SK-N-SH (cell line): ENCODE data around the gene HOXB9. TPM values are rescaled to one million over a fixed set of nuclear protein-coding genes. Genes with fewer than 3 reads are reported as not detected.

Experiments used
- CTCF ChIA-PET: fragments of 300-600, 350-600 bp; formaldehyde crosslinking; extraction: SDS; loops from one replicate; lab custom pipeline; 2021; lab: Yijun Ruan, JAX
- POLR2A ChIA-PET: fragments of 350-600 bp; sonication (Branson Sonifier 250); formaldehyde crosslinking; extraction: SDS; loops from one replicate; lab custom pipeline; 2020; ENCODE audit warnings: antibody characterized with exemption, inconsistent platforms; lab: Yijun Ruan, JAX
- DNase-seq: peaks from one replicate; pipeline ENCODE4 v3.0.0; 2012
- H2AFZ ChIP-seq: fragments of 200-600 bp; sonication (generic); 2 replicates; pipeline ENCODE4 v1.8.1; 2016; ENCODE audit warnings: antibody characterized with exemption, mild to moderate bottlenecking, low read depth
- H3F3A ChIP-seq: fragments of 200-600 bp; sonication (generic); replicated peaks from 2 replicates; pipeline ENCODE3; 2016; ENCODE audit warnings: antibody characterized with exemption, mild to moderate bottlenecking; ENCODE audit not compliant: insufficient read depth
- H3K27ac ChIP-seq, 2 experiments: fragments of 200-500 bp in 1 of 2; fragments of 200-600 bp in 1 of 2; sonication (Bioruptor generic) in 1 of 2; sonication (generic), shearing (Covaris generic) in 1 of 2; 2 replicates each; pipeline versions ENCODE4 v1.5.1 to v1.6.1; 2014 to 2016; ENCODE audit warnings: low read depth in 2 of 2, inconsistent platforms in 1 of 2, low read length in 1 of 2, mild to moderate bottlenecking in 1 of 2, mixed read lengths in 1 of 2
- H3K27me3 ChIP-seq: fragments of 200-600 bp; sonication (generic), shearing (Covaris generic); 2 replicates; pipeline ENCODE4 v1.6.1; 2016; ENCODE audit warnings: mixed run types; ENCODE audit not compliant: insufficient read depth
- H3K36me3 ChIP-seq, 2 experiments: fragments of 200-500 bp in 1 of 2; fragments of 200-600 bp in 1 of 2; sonication (Bioruptor generic) in 1 of 2; sonication (generic) in 1 of 2; replicated peaks in 1 of 2; 2 replicates each; pipeline versions ENCODE3 to v1.5.1; 2014 to 2016; ENCODE audit warnings: low read length in 1 of 2, mild to moderate bottlenecking in 1 of 2; ENCODE audit not compliant: insufficient read depth in 2 of 2, control insufficient read depth in 1 of 2
- H3K4me1 ChIP-seq, 2 experiments: fragments of 200-500 bp in 1 of 2; fragments of 200-600 bp in 1 of 2; sonication (Bioruptor generic) in 1 of 2; sonication (generic), shearing (Covaris generic) in 1 of 2; 2 replicates each; pipeline versions ENCODE4 v1.5.1 to v1.6.1; 2014 to 2016; ENCODE audit warnings: low read depth in 1 of 2, low read length in 1 of 2, mixed run types in 1 of 2; ENCODE audit not compliant: insufficient read depth in 2 of 2, control insufficient read depth in 1 of 2
- H3K4me2 ChIP-seq: fragments of 200-600 bp; sonication (generic), shearing (Covaris generic); 2 replicates; pipeline ENCODE4 v1.6.1; 2017; ENCODE audit warnings: mixed run types
- H3K4me3 ChIP-seq, 2 experiments: fragments of 200-500 bp in 1 of 2; fragments of 200-600 bp in 1 of 2; sonication (Bioruptor generic) in 1 of 2; sonication (generic), shearing (Covaris generic) in 1 of 2; 2 replicates each; pipeline versions ENCODE4 v1.5.1 to v1.8.1; 2014 to 2016; ENCODE audit warnings: low read depth in 2 of 2, inconsistent platforms in 1 of 2, low read length in 1 of 2, mild to moderate bottlenecking in 1 of 2, mixed read lengths in 1 of 2, moderate library complexity in 1 of 2
- H3K79me2 ChIP-seq: fragments of 200-600 bp; sonication (generic); 2 replicates; pipeline ENCODE4 v1.8.1; 2017; ENCODE audit warnings: mild to moderate bottlenecking; ENCODE audit not compliant: insufficient read depth
- H3K9ac ChIP-seq: fragments of 200-600 bp; sonication (generic); 2 replicates; pipeline ENCODE4 v1.6.1; 2017; ENCODE audit warnings: mixed run types
- H3K9me2 ChIP-seq: fragments of 200-600 bp; sonication (generic); 2 replicates; pipeline ENCODE4 v1.6.1; 2017; ENCODE audit warnings: mixed run types
- H3K9me3 ChIP-seq: fragments of 200-600 bp; sonication (generic); 2 replicates; pipeline ENCODE4 v1.6.1; 2017; ENCODE audit warnings: mixed run types, mild to moderate bottlenecking, moderate library complexity
- H4K20me1 ChIP-seq: fragments of 200-600 bp; sonication (generic); 2 replicates; pipeline ENCODE4 v1.6.1; 2017; ENCODE audit warnings: mild to moderate bottlenecking, mixed run types; ENCODE audit not compliant: insufficient read depth
- CHD2 ChIP-seq: fragments of 150-350 bp; IDR thresholded peaks from 2 replicates; pipeline ENCODE4 v1.6.1; 2018; ENCODE audit warnings: low read length; ENCODE audit not compliant: partially characterized antibody
- CTCF ChIP-seq: fragments of 200-600 bp; sonication (generic); IDR thresholded peaks from 2 replicates; pipeline ENCODE4 v1.6.1; 2017; ENCODE audit warnings: antibody characterized with exemption, mild to moderate bottlenecking, moderate library complexity
- ELF1 ChIP-seq: IDR thresholded peaks from 2 replicates; pipeline ENCODE4 v1.4.0; 2012
- EP300 ChIP-seq, 2 experiments: IDR thresholded peaks; 2 replicates each; pipeline versions ENCODE4 v1.4.0 to v1.6.1; 2012; ENCODE audit warnings: borderline replicate concordance in 1 of 2, low read depth in 1 of 2, low read length in 1 of 2
- EZH2phosphoT487 ChIP-seq: fragments of 200-600 bp; sonication (generic); IDR thresholded peaks from 2 replicates; pipeline ENCODE4 v1.6.1; 2017; ENCODE audit warnings: low read depth, mixed run types, mild to moderate bottlenecking, antibody characterized with exemption, moderate library complexity, borderline replicate concordance
- FOSL2 ChIP-seq: IDR thresholded peaks from 2 replicates; pipeline ENCODE4 v1.4.0; 2012; ENCODE audit warnings: low read depth, mild to moderate bottlenecking, moderate library complexity, borderline replicate concordance
- FOXM1 ChIP-seq: IDR thresholded peaks from 2 replicates; pipeline ENCODE4 v1.4.0; 2012; ENCODE audit warnings: low read depth, mild to moderate bottlenecking
- GABPA ChIP-seq: IDR thresholded peaks from 2 replicates; pipeline ENCODE4 v1.4.0; 2012; ENCODE audit warnings: low read depth, mild to moderate bottlenecking
- GATA2 ChIP-seq: sonication (generic); formaldehyde crosslinking; IDR thresholded peaks from 2 replicates; pipeline ENCODE4 v1.5.0; 2020; ENCODE audit warnings: mild to moderate bottlenecking, missing genetic modification reagents
- IRF3 ChIP-seq: fragments of 150-350 bp; IDR thresholded peaks from 2 replicates; pipeline ENCODE4 v1.6.1; 2016; ENCODE audit warnings: mild to moderate bottlenecking, low read depth, low read length
- MAX ChIP-seq: IDR thresholded peaks from 2 replicates; pipeline ENCODE4 v1.4.0; 2012; ENCODE audit warnings: low read depth
- MXI1 ChIP-seq: IDR thresholded peaks from 2 replicates; pipeline ENCODE4 v1.6.1; 2012; ENCODE audit warnings: mild to moderate bottlenecking, low read depth, low read length, improper control_type of control experiment
- NRF1 ChIP-seq: IDR thresholded peaks from 2 replicates; pipeline ENCODE4 v1.6.1; 2012; ENCODE audit warnings: low read depth, mild to moderate bottlenecking, low read length
- PBX3 ChIP-seq: IDR thresholded peaks from 2 replicates; pipeline ENCODE4; 2012
- RAD21 ChIP-seq: IDR thresholded peaks from 2 replicates; pipeline ENCODE4 v1.6.1; 2012; ENCODE audit warnings: mild to moderate bottlenecking, low read length
- RCOR1 ChIP-seq: fragments of 150-350 bp; IDR thresholded peaks from 2 replicates; pipeline ENCODE4 v1.6.1; 2017; ENCODE audit warnings: antibody characterized with exemption, low read length
- RFX5 ChIP-seq: IDR thresholded peaks from 2 replicates; pipeline ENCODE4 v1.6.1; 2012; ENCODE audit warnings: mild to moderate bottlenecking, improper control_type of control experiment, low read length
- RXRA ChIP-seq: IDR thresholded peaks from 2 replicates; pipeline ENCODE4 v1.4.0; 2012; ENCODE audit warnings: low read depth, mild to moderate bottlenecking, borderline replicate concordance
- SIN3A ChIP-seq: IDR thresholded peaks from 2 replicates; pipeline ENCODE4 v1.6.1; 2012; ENCODE audit warnings: low read depth, mild to moderate bottlenecking, low read length, moderate library complexity, borderline replicate concordance
- SMC3 ChIP-seq: IDR thresholded peaks from 2 replicates; pipeline ENCODE4 v1.6.1; 2012; ENCODE audit warnings: low read depth, low read length, improper control_type of control experiment
- TEAD4 ChIP-seq: IDR thresholded peaks from 2 replicates; pipeline ENCODE4 v1.4.0; 2012; ENCODE audit warnings: mild to moderate bottlenecking, borderline replicate concordance; ENCODE audit not compliant: insufficient read depth
- YY1 ChIP-seq: IDR thresholded peaks from 2 replicates; pipeline ENCODE4 v1.4.0; 2012; ENCODE audit warnings: low read depth, mild to moderate bottlenecking
- WGBS: methylation state at CpG from one replicate; pipeline ENCODE4 v1.1.6; 2017; ENCODE audit warnings: low lambda C conversion rate; 5-methylcytosine and 5-hydroxymethylcytosine counted together
- polyA plus RNA-seq, 3 experiments: library from polyadenylated mRNA; depleted of rRNA; stranded (reverse); fragments of >200 nt; gene quantifications; 2 replicates each; pipeline ENCODE4 v1.2.3, GENCODE V29; 2012

Gene HOXB9
- polyA plus RNA-seq, 1 of the 3 experiments (the other 2 are of a cell fraction) = not detected

GRCh38 chr17:48594538-48595277 lies 31.4 kb downstream of the HOXB9 start:
- H3K9me3 ChIP-seq = no peaks in the 10 kb centered on the region
- POLR2A ChIA-PET = no interaction called here
- H3K27ac ChIP-seq = no peak overlapping the region
- 30% methylated on average over 25 of the region's 25 CpGs for WGBS
- H4K20me1 ChIP-seq = peaks cover 11% of the 10 kb centered on the region; the same call in 1 of the 2 replicates
- H3K27me3 ChIP-seq = peaks cover 98% of the 10 kb centered on the region
- 0 out of 4 replicates have a peak, but pooled peaks cover 0 to 4% of the 10 kb centered on the region in 2 experiments for H3K4me1 ChIP-seq
- H3K4me2 ChIP-seq = 0 out of 2 replicates have a peak overlapping the region, but pooled peaks have one; percentile 17
- H3K9ac ChIP-seq = no peak overlapping the region
- DNase-seq = no peak
- H2AFZ ChIP-seq = peak overlapping the region; percentile 53; the same call in 1 of the 2 replicates
- no peak overlapping the region for H3K4me3 ChIP-seq
- CTCF ChIA-PET = interaction anchor here (0.7 to 3.7 kb wide), 16 partner anchors 16 to 452 kb away, joined by 3 to 20 read pairs (median 4); partner anchors contain the start of genes HOXB1 and HOXB8
- H3K36me3 ChIP-seq = no peaks in the 10 kb centered on the region
- H3K9me2 ChIP-seq = no peaks in the 10 kb centered on the region
- H3F3A ChIP-seq = peaks cover 4% of the 10 kb centered on the region
- no peaks in the 10 kb centered on the region for H3K79me2 ChIP-seq
- TF ChIP-seq EP300 (IDR thresholded peaks at IDR 0.05; ENCODE audit: borderline replicate concordance in 1 of 2, low read depth in 1 of 2, low read length in 1 of 2) (no peak), GATA2 (no peak), NRF1 (no peak), SIN3A (no peak), IRF3 (no peak), RXRA (no peak), YY1 (no peak), RFX5 (no peak), MXI1 (no peak), FOSL2 (no peak)

- Histone ChIP-seq H3K36me3 (no peaks in the 10 kb centered on the region), H3K9ac (no peak overlapping the region), H3K9me3 (no peaks in the 10 kb centered on the region), H3K79me2 (no peaks in the 10 kb centered on the region), H4K20me1 (peaks cover 8% of the 10 kb centered on the region; the same call in 1 of the 2 replicates), H3F3A (peaks cover 4% of the 10 kb centered on the region), H3K27me3 (peaks cover 98% of the 10 kb centered on the region), H3K4me2 (peak overlapping the region; percentile 17; the same call in 1 of the 2 replicates), H3K27ac (no peak overlapping the region), H3K4me1 (0 out of 4 replicates have a peak, but pooled peaks cover 0 to 4% of the 10 kb centered on the region in 2 experiments), H3K9me2 (no peaks in the 10 kb centered on the region), H3K4me3 (no peak overlapping the region; a peak in 1 of 4 replicates), H2AFZ (peak overlapping the region; percentile 53; the same call in 1 of the 2 replicates)
- POLR2A ChIA-PET = no interaction called here
- DNase-seq = peak; percentile 96
- TF ChIP-seq PBX3 (no peak), RAD21 (peak; percentile 86), YY1 (peak; percentile 84), EZH2phosphoT487 (no peak), SMC3 (peak; percentile 93), CTCF (peak; percentile 97), FOXM1 (no peak), GABPA (no peak), MAX (no peak), RCOR1 (no peak), CHD2 (no peak), TEAD4 (no peak), ELF1 (no peak), RFX5 (no peak), MXI1 (no peak)
- CTCF ChIA-PET = interaction anchor here (0.7 to 3.7 kb wide), 18 partner anchors 13 to 451 kb away, joined by 3 to 20 read pairs (median 4); partner anchors contain the start of genes HOXB1 and HOXB8
- 12% methylated on average over 33 of the region's 37 CpGs for WGBS
Measured at GRCh38 chr17:48593840-48594537, 32.2 kb downstream of the HOXB9 start.
